Liver (tissue), 9 donors: Measurements from ENCODE around the gene GCN1. TPM values are rescaled to one million over a fixed set of nuclear protein-coding genes. Genes with fewer than 3 reads are reported as not detected.

ENCODE experiments used
- DNase-seq: peaks from one replicate; pipeline ENCODE4 v3.0.0-alpha.2; 2017; ENCODE audit warnings: low spot score
- H3K27ac ChIP-seq, 2 donors: one replicate each; pipeline ENCODE4 v1.7.0; 2013; ENCODE audit warnings: inconsistent platforms in 2 of 2, low read length in 2 of 2, control low read depth in 1 of 2, low read depth in 1 of 2, mild to moderate bottlenecking in 1 of 2
- H3K27me3 ChIP-seq, 4 donors: one replicate each; pipeline versions ENCODE4 v1.6.1 to v1.7.0; 2013; ENCODE audit warnings: low read length in 3 of 4, inconsistent platforms in 1 of 4, mild to moderate bottlenecking in 1 of 4, moderate library complexity in 1 of 4; ENCODE audit not compliant: control insufficient read depth in 4 of 4, insufficient read depth in 4 of 4
- H3K36me3 ChIP-seq, 4 donors: one replicate each; pipeline versions ENCODE4 v1.6.1 to v1.7.0; 2013; ENCODE audit warnings: low read length in 3 of 4, mild to moderate bottlenecking in 3 of 4, low read depth in 1 of 4, moderate library complexity in 1 of 4; ENCODE audit not compliant: control insufficient read depth in 4 of 4, insufficient read depth in 3 of 4
- H3K4me1 ChIP-seq, 4 donors: one replicate each; pipeline versions ENCODE4 v1.6.1 to v1.7.0; 2013; ENCODE audit warnings: low read length in 3 of 4, mild to moderate bottlenecking in 3 of 4, moderate library complexity in 1 of 4; ENCODE audit not compliant: control insufficient read depth in 4 of 4, insufficient read depth in 4 of 4
- H3K4me3 ChIP-seq, 3 donors: one replicate each; pipeline versions ENCODE4 v1.6.1 to v1.7.0; 2013; ENCODE audit warnings: low read length in 3 of 3, control low read depth in 1 of 3, low read depth in 1 of 3, mild to moderate bottlenecking in 1 of 3
- H3K9ac ChIP-seq, 2 donors: one replicate each; pipeline ENCODE4 v1.7.0; 2013; ENCODE audit warnings: low read length in 2 of 2, mild to moderate bottlenecking in 2 of 2, moderate library complexity in 2 of 2, control low read depth in 1 of 2, low read depth in 1 of 2
- H3K9me3 ChIP-seq, 4 donors: one replicate each; pipeline versions ENCODE4 v1.6.1 to v1.7.0; 2013; ENCODE audit warnings: low read length in 3 of 4; ENCODE audit not compliant: control insufficient read depth in 4 of 4
- EGR1 ChIP-seq, 2 donors: IDR thresholded peaks; 2 replicates each; pipeline ENCODE4 v1.6.1; 2016 to 2018; ENCODE audit warnings: antibody characterized with exemption in 2 of 2, low read depth in 2 of 2
- FOXA1 ChIP-seq: IDR thresholded peaks from 2 replicates; pipeline ENCODE4 v1.6.1; 2016; ENCODE audit warnings: antibody characterized with exemption
- FOXA2 ChIP-seq: IDR thresholded peaks from 2 replicates; pipeline ENCODE4 v1.6.1; 2016; ENCODE audit warnings: antibody characterized with exemption
- GABPA ChIP-seq, 2 donors: IDR thresholded peaks in 1 of 2; conservative IDR thresholded peaks in 1 of 2; 2 replicates each; pipeline ENCODE4 v1.6.1; 2016; ENCODE audit warnings: antibody characterized with exemption in 2 of 2, mild to moderate bottlenecking in 1 of 2, moderate library complexity in 1 of 2
- HNF4A ChIP-seq, 2 donors: conservative IDR thresholded peaks; 2 replicates each; pipeline ENCODE4 v1.6.1; 2016; ENCODE audit warnings: antibody characterized with exemption in 2 of 2, mild to moderate bottlenecking in 2 of 2
- HNF4G ChIP-seq: IDR thresholded peaks from 2 replicates; pipeline ENCODE4 v1.6.1; 2016; ENCODE audit warnings: antibody characterized with exemption
- JUND ChIP-seq, 2 donors: IDR thresholded peaks; 2 replicates each; pipeline ENCODE4 v1.6.1; 2016; ENCODE audit warnings: antibody characterized with exemption in 2 of 2
- NR2F2 ChIP-seq: IDR thresholded peaks from 2 replicates; pipeline ENCODE4 v1.6.1; 2016; ENCODE audit warnings: antibody characterized with exemption
- RAD21 ChIP-seq, 2 donors: IDR thresholded peaks; 2 replicates each; pipeline ENCODE4 v1.6.1; 2016; ENCODE audit warnings: antibody characterized with exemption in 2 of 2, mild to moderate bottlenecking in 2 of 2
- RXRA ChIP-seq, 2 donors: IDR thresholded peaks; 2 replicates each; pipeline ENCODE4 v1.6.1; 2017 to 2018; ENCODE audit warnings: antibody characterized with exemption in 2 of 2, mild to moderate bottlenecking in 1 of 2
- SP1 ChIP-seq: IDR thresholded peaks from 2 replicates; pipeline ENCODE4 v1.6.1; 2018; ENCODE audit warnings: antibody characterized with exemption, mild to moderate bottlenecking
- YY1 ChIP-seq: IDR thresholded peaks from 2 replicates; pipeline ENCODE4 v1.6.1; 2016; ENCODE audit warnings: antibody characterized with exemption, mild to moderate bottlenecking
- WGBS: extraction: QIAGEN DNeasy Blood & Tissue Kit; methylation state at CpG from one replicate; pipeline ENCODE4 v1.1.7; 2013; 5-methylcytosine and 5-hydroxymethylcytosine counted together
- polyA plus RNA-seq, 2 donors: library from polyadenylated mRNA; stranded (reverse) in 1 of 2; unstranded in 1 of 2; fragments of 200-250 nt in 1 of 2; fragments of >200 nt in 1 of 2; fragmentation: Nextera tagmentation in 1 of 2; extraction: Ambion mirVana in 1 of 2; gene quantifications; one replicate each; pipeline versions ENCODE4 v1.2.1 to v1.2.3, GENCODE V29; 2013 to 2015
- total RNA-seq, 2 donors: library from RNA; depleted of rRNA; stranded (reverse); fragments of >200 nt; gene quantifications; one replicate each; pipeline ENCODE4 v1.2.3, GENCODE V29; 2014
- TF ChIP-seq, protein P1 (sequence below): IDR thresholded peaks from 2 replicates; pipeline ENCODE4 v1.6.1; 2016; ENCODE audit warnings: antibody characterized with exemption
- TF ChIP-seq, protein P2 (sequence below): IDR thresholded peaks from 2 replicates; pipeline ENCODE4 v1.6.1; 2016; ENCODE audit warnings: antibody characterized with exemption, mild to moderate bottlenecking
- TF ChIP-seq, protein P3 (sequence below): IDR thresholded peaks from 2 replicates; pipeline ENCODE4 v1.6.1; 2016; ENCODE audit warnings: antibody characterized with exemption
- TF ChIP-seq, protein P4 (sequence below): fragments of 150-350 bp; IDR thresholded peaks from 2 replicates; pipeline ENCODE4 v1.5.1; 2017; ENCODE audit warnings: improper control_type of control experiment, low read depth, low read length; ENCODE audit not compliant: missing input control
- TF ChIP-seq, protein P5 (sequence below): IDR thresholded peaks from 2 replicates; pipeline ENCODE4 v1.6.1; 2016; ENCODE audit warnings: antibody characterized with exemption
- donor health status: healthy.
- donor health status: healthy.
- donor health status: healthy.
- donor health status: healthy.
- donor health status: healthy.

Gene GCN1
- total and polyA plus RNA-seq, 4 donors: 7.3 to 78.6 (median 25.8) TPM

DNA sequence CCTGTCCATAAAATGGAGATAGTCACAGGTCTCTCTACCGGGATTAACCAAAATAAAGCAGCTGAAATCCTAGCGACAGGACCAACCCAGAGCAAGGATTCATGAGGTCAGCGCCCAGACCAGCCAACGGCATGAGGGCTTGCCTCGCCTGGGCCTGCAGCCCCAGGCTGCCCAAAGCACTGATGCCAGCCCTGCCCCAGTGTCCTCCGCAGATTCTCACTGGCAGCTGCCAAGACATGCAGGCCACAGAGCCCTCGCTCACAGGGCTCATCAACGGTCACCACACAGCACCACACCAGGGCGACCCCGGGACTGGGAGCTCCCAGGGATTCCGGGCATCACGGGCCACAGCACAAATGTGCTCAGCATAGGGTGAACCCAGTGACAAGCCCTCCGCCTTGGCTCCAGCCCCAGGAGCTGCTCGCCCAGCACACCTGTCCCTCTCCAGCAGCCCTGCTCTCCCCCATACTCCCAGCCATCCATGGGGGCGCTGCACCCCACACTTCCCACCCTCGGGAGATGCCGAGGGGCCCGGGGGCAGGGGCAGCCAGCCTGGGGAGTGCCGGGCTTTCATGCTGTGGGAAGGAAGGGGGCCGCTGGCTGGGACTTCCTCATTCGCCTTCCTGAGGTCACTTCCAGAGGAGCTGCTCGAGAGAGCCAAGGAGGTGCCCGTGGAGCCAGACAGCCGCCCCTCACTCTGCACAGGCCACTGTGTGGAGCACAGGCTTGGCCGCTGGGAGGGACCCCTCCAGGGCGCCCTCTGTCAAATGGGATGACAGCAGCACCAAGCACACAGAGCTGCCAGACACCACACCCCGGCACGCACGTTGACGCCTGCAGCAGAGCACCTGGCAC is 92.1 kb downstream of the GCN1 start:
- TF ChIP-seq YY1 (no peak), FOXA1 (no peak), NR2F2 (no peak), HNF4A (conservative IDR thresholded peaks at IDR 0.05) (no peak), JUND (IDR thresholded peaks at IDR 0.05) (no peak), RAD21 (IDR thresholded peaks at IDR 0.05) (no peak), FOXA2 (no peak), RXRA (IDR thresholded peaks at IDR 0.05) (no peak), GABPA (IDR thresholded peaks at IDR 0.05 in 1 of 2, conservative IDR thresholded peaks at IDR 0.05 in 1 of 2) (no peak), SP1 (no peak), EGR1 (IDR thresholded peaks at IDR 0.05; ENCODE audit: low read depth in 2 of 2) (no peak), HNF4G (no peak)
- TF ChIP-seq, protein P1, sequence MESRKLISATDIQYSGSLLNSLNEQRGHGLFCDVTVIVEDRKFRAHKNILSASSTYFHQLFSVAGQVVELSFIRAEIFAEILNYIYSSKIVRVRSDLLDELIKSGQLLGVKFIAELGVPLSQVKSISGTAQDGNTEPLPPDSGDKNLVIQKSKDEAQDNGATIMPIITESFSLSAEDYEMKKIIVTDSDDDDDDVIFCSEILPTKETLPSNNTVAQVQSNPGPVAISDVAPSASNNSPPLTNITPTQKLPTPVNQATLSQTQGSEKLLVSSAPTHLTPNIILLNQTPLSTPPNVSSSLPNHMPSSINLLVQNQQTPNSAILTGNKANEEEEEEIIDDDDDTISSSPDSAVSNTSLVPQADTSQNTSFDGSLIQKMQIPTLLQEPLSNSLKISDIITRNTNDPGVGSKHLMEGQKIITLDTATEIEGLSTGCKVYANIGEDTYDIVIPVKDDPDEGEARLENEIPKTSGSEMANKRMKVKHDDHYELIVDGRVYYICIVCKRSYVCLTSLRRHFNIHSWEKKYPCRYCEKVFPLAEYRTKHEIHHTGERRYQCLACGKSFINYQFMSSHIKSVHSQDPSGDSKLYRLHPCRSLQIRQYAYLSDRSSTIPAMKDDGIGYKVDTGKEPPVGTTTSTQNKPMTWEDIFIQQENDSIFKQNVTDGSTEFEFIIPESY: no peak
- TF ChIP-seq, protein P2, sequence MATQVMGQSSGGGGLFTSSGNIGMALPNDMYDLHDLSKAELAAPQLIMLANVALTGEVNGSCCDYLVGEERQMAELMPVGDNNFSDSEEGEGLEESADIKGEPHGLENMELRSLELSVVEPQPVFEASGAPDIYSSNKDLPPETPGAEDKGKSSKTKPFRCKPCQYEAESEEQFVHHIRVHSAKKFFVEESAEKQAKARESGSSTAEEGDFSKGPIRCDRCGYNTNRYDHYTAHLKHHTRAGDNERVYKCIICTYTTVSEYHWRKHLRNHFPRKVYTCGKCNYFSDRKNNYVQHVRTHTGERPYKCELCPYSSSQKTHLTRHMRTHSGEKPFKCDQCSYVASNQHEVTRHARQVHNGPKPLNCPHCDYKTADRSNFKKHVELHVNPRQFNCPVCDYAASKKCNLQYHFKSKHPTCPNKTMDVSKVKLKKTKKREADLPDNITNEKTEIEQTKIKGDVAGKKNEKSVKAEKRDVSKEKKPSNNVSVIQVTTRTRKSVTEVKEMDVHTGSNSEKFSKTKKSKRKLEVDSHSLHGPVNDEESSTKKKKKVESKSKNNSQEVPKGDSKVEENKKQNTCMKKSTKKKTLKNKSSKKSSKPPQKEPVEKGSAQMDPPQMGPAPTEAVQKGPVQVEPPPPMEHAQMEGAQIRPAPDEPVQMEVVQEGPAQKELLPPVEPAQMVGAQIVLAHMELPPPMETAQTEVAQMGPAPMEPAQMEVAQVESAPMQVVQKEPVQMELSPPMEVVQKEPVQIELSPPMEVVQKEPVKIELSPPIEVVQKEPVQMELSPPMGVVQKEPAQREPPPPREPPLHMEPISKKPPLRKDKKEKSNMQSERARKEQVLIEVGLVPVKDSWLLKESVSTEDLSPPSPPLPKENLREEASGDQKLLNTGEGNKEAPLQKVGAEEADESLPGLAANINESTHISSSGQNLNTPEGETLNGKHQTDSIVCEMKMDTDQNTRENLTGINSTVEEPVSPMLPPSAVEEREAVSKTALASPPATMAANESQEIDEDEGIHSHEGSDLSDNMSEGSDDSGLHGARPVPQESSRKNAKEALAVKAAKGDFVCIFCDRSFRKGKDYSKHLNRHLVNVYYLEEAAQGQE: no peak
- TF ChIP-seq, protein P3, sequence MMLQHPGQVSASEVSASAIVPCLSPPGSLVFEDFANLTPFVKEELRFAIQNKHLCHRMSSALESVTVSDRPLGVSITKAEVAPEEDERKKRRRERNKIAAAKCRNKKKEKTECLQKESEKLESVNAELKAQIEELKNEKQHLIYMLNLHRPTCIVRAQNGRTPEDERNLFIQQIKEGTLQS: no peak
- TF ChIP-seq, protein P4, sequence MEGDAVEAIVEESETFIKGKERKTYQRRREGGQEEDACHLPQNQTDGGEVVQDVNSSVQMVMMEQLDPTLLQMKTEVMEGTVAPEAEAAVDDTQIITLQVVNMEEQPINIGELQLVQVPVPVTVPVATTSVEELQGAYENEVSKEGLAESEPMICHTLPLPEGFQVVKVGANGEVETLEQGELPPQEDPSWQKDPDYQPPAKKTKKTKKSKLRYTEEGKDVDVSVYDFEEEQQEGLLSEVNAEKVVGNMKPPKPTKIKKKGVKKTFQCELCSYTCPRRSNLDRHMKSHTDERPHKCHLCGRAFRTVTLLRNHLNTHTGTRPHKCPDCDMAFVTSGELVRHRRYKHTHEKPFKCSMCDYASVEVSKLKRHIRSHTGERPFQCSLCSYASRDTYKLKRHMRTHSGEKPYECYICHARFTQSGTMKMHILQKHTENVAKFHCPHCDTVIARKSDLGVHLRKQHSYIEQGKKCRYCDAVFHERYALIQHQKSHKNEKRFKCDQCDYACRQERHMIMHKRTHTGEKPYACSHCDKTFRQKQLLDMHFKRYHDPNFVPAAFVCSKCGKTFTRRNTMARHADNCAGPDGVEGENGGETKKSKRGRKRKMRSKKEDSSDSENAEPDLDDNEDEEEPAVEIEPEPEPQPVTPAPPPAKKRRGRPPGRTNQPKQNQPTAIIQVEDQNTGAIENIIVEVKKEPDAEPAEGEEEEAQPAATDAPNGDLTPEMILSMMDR: no peak
- TF ChIP-seq, protein P5, sequence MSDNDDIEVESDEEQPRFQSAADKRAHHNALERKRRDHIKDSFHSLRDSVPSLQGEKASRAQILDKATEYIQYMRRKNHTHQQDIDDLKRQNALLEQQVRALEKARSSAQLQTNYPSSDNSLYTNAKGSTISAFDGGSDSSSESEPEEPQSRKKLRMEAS: no peak
- H3K27ac ChIP-seq: no peak overlapping the region
- no peak overlapping the region for H3K4me3 ChIP-seq
- 86% methylated on average over 30 of the region's 30 CpGs for WGBS
- no peaks in the 10 kb centered on the region for H3K27me3 ChIP-seq
- DNase-seq: no peak
- no peaks in the 10 kb centered on the region for H3K9me3 ChIP-seq
- peaks cover 9 to 32% (median 13%) of the 10 kb centered on the region in 4 donors for H3K36me3 ChIP-seq
- no peak overlapping the region for H3K9ac ChIP-seq
- H3K4me1 ChIP-seq: peaks cover 0 to 9% (median 3%) of the 10 kb centered on the region in 4 donors
